HCT116 (cell line): ENCODE measurements around the gene CDH9. TPM values are rescaled to one million over a fixed set of nuclear protein-coding genes. Genes with fewer than 3 reads are reported as not detected.

Experiments
- ATAC-seq: fragments of 200-7000 bp; cut with Tn5 transposase; 2 replicates; pipeline ENCODE4 v1.9.1; 2020; ENCODE audit warnings: mild to moderate bottlenecking, moderate library complexity
- BruUV-seq: library from RNA; stranded (reverse); fragments of 400-500 nt; replicated peaks from 2 replicates; lab custom pipeline; 2021; lab: Mats Ljungman, UMichigan
- CTCF ChIA-PET: fragments of 300-600 bp; sonication (Branson Sonifier 250); formaldehyde crosslinking; loops from one replicate; lab custom pipeline; 2021; ENCODE audit warnings: antibody characterized with exemption; lab: Charles Lee
- POLR2A ChIA-PET: fragments of 300-600, 350-600 bp; sonication (Branson Sonifier 250); formaldehyde crosslinking; loops from one replicate; lab custom pipeline; 2021; ENCODE audit warnings: antibody characterized with exemption; lab: Charles Lee
- RAD21 ChIA-PET, 2 experiments: fragments of 300-600 bp; sonication (Branson Sonifier 250); formaldehyde crosslinking; loops; one replicate each; lab custom pipeline; 2023; ENCODE audit warnings: low total read pairs in 2 of 2; ENCODE audit not compliant: uncharacterized antibody in 2 of 2, unreplicated experiment in 2 of 2, low non-redundant PET in 1 of 2; lab: Charles Lee
- DNase-seq: peaks from one replicate; pipeline ENCODE4 v3.0.0-alpha.2; 2010; ENCODE audit warnings: low read depth, low spot score
- H2AFZ ChIP-seq: fragments of 200-600 bp; shearing (Covaris generic), sonication (generic); 2 replicates; pipeline ENCODE4 v1.6.1; 2017; ENCODE audit warnings: low read depth, mixed run types, mixed read lengths, antibody characterized with exemption, low read length; ENCODE audit not compliant: poor library complexity, severe bottlenecking
- H3K27ac ChIP-seq: 2 replicates; pipeline ENCODE4 v1.5.1; 2012; ENCODE audit warnings: low read depth, low read length
- H3K27me3 ChIP-seq: fragments of 200-600 bp; sonication (generic); 2 replicates; pipeline ENCODE4 v1.6.1; 2016; ENCODE audit warnings: mixed run types, low read length, mixed read lengths; ENCODE audit not compliant: insufficient read depth
- H3K36me3 ChIP-seq, 2 experiments: fragments of 200-500 bp in 1 of 2; fragments of 200-600 bp in 1 of 2; sonication (Bioruptor generic) in 1 of 2; sonication (generic) in 1 of 2; 2 replicates each; pipeline versions ENCODE4 v1.5.1 to v1.6.1; 2014 to 2016; ENCODE audit warnings: low read length in 2 of 2, inconsistent platforms in 1 of 2, mixed read lengths in 1 of 2, mixed run types in 1 of 2; ENCODE audit not compliant: insufficient read depth in 2 of 2, control insufficient read depth in 1 of 2
- H3K4me1 ChIP-seq, 2 experiments: fragments of 200-600 bp in 1 of 2; sonication (generic) in 1 of 2; 2 replicates each; pipeline versions ENCODE4 v1.5.1 to v1.6.1; 2012 to 2017; ENCODE audit warnings: low read length in 2 of 2, inconsistent platforms in 1 of 2, mild to moderate bottlenecking in 1 of 2, mixed read lengths in 1 of 2, mixed run types in 1 of 2, moderate library complexity in 1 of 2; ENCODE audit not compliant: insufficient read depth in 2 of 2, control insufficient read depth in 1 of 2
- H3K4me2 ChIP-seq: fragments of 200-600 bp; sonication (generic); 2 replicates; pipeline ENCODE4 v1.6.1; 2017; ENCODE audit warnings: mixed run types, low read length, mixed read lengths
- H3K4me3 ChIP-seq, 2 experiments: fragments of 200-600 bp in 1 of 2; sonication (generic) in 1 of 2; replicated peaks in 1 of 2; 2 replicates each; pipeline ENCODE4 v1.5.1; 2011 to 2016; ENCODE audit warnings: low read length in 2 of 2, control low read depth in 1 of 2, low read depth in 1 of 2, mild to moderate bottlenecking in 1 of 2, mixed read lengths in 1 of 2, mixed run types in 1 of 2
- H3K79me2 ChIP-seq: fragments of 200-600 bp; sonication (generic); 2 replicates; pipeline ENCODE4 v1.6.1; 2017; ENCODE audit warnings: mild to moderate bottlenecking, mixed run types, low read length, moderate library complexity, mixed read lengths; ENCODE audit not compliant: insufficient read depth
- H3K9ac ChIP-seq: fragments of 200-600 bp; sonication (generic); 2 replicates; pipeline ENCODE4 v1.6.1; 2016; ENCODE audit warnings: low read length, mixed read lengths
- H3K9me2 ChIP-seq: fragments of 200-600 bp; sonication (generic), shearing (Covaris generic); 2 replicates; pipeline ENCODE4 v1.6.1; 2017; ENCODE audit warnings: mixed run types, mild to moderate bottlenecking, moderate library complexity; ENCODE audit not compliant: insufficient read depth
- H3K9me3 ChIP-seq, 2 experiments: fragments of 200-500 bp in 1 of 2; fragments of 200-600 bp in 1 of 2; sonication (Bioruptor generic) in 1 of 2; sonication (generic) in 1 of 2; 2 replicates each; pipeline ENCODE4 v1.6.1; 2014 to 2017; ENCODE audit warnings: low read length in 2 of 2, mixed read lengths in 2 of 2, inconsistent platforms in 1 of 2, low read depth in 1 of 2, mild to moderate bottlenecking in 1 of 2, mixed run types in 1 of 2, moderate library complexity in 1 of 2; ENCODE audit not compliant: control insufficient read depth in 1 of 2, insufficient read depth in 1 of 2
- H4K20me1 ChIP-seq: fragments of 200-600 bp; sonication (generic), shearing (Covaris generic); 2 replicates; pipeline ENCODE4 v1.6.1; 2017; ENCODE audit warnings: mixed run types, mild to moderate bottlenecking, moderate library complexity; ENCODE audit not compliant: insufficient read depth
- ATF3 ChIP-seq: IDR thresholded peaks from 2 replicates; pipeline ENCODE4 v1.6.1; 2012
- CBX3 ChIP-seq: IDR thresholded peaks from 2 replicates; pipeline ENCODE4 v1.6.1; 2012; ENCODE audit warnings: low read depth
- CEBPB ChIP-seq: IDR thresholded peaks from 2 replicates; pipeline ENCODE4 v1.6.1; 2012; ENCODE audit warnings: low read depth
- EGR1 ChIP-seq: IDR thresholded peaks from 2 replicates; pipeline ENCODE4 v1.6.1; 2012; ENCODE audit warnings: low read depth
- EZH2 ChIP-seq: fragments of 200-600 bp; sonication (generic); IDR thresholded peaks from 2 replicates; pipeline ENCODE4 v1.6.1; 2017; ENCODE audit warnings: antibody characterized with exemption, mixed run types
- EZH2phosphoT487 ChIP-seq: fragments of 200-600 bp; IDR thresholded peaks from 2 replicates; pipeline ENCODE4 v1.6.1; 2018; ENCODE audit warnings: antibody characterized with exemption, borderline replicate concordance
- FOSL1 ChIP-seq: IDR thresholded peaks from 2 replicates; pipeline ENCODE4 v1.6.1; 2012; ENCODE audit warnings: low read depth
- JUND ChIP-seq: IDR thresholded peaks from 2 replicates; pipeline ENCODE4 v1.6.1; 2012
- POLR2A ChIP-seq: IDR thresholded peaks from 2 replicates; pipeline ENCODE4 v1.7.0; 2011; ENCODE audit warnings: borderline replicate concordance; ENCODE audit not compliant: insufficient read depth, insufficient read length; ENCODE audit errors: extremely low read depth
- RAD21 ChIP-seq: IDR thresholded peaks from 2 replicates; pipeline ENCODE4 v1.6.1; 2012; ENCODE audit warnings: low read depth, mild to moderate bottlenecking
- SIN3A ChIP-seq: IDR thresholded peaks from 2 replicates; pipeline ENCODE4 v1.6.1; 2012; ENCODE audit warnings: low read depth
- SP1 ChIP-seq: IDR thresholded peaks from 2 replicates; pipeline ENCODE4 v1.6.1; 2012; ENCODE audit warnings: low read depth
- SRF ChIP-seq: IDR thresholded peaks from 2 replicates; pipeline ENCODE4 v1.6.1; 2012; ENCODE audit warnings: low read depth
- YY1 ChIP-seq: IDR thresholded peaks from 2 replicates; pipeline ENCODE4 v1.6.1; 2011; ENCODE audit warnings: low read length, low read depth, moderate library complexity, mild to moderate bottlenecking; ENCODE audit not compliant: insufficient replicate concordance; ENCODE audit errors: extremely low read depth
- ZNF274 ChIP-seq: fragments of 200-500 bp; sonication (Bioruptor generic); IDR thresholded peaks from 2 replicates; pipeline ENCODE4 v1.6.1; 2014; ENCODE audit warnings: mild to moderate bottlenecking, low read depth, low read length, inconsistent platforms
- intact Hi-C: fragments of 100-400 bp; cut with micrococcal nuclease; formaldehyde crosslinking; loops from 2 replicates; pipeline ENCODE4 v1.10.0; 2022
- total RNA-seq: library from RNA; stranded (reverse); gene quantifications from one replicate; pipeline ENCODE4 v1.2.1, GENCODE V29; 2021; ENCODE audit not compliant: unreplicated experiment
- TF ChIP-seq, protein P1 (sequence below): IDR thresholded peaks from 2 replicates; pipeline ENCODE4 v1.6.1; 2011; ENCODE audit warnings: mild to moderate bottlenecking, low read length, moderate library complexity; ENCODE audit not compliant: insufficient replicate concordance; ENCODE audit errors: extremely low read depth
- TF ChIP-seq, protein P2 (sequence below): IDR thresholded peaks from 2 replicates; pipeline ENCODE4 v1.6.1; 2012

CDH9 gene
- total RNA-seq, 1 experiment from 2014 or later = not detected

DNA sequence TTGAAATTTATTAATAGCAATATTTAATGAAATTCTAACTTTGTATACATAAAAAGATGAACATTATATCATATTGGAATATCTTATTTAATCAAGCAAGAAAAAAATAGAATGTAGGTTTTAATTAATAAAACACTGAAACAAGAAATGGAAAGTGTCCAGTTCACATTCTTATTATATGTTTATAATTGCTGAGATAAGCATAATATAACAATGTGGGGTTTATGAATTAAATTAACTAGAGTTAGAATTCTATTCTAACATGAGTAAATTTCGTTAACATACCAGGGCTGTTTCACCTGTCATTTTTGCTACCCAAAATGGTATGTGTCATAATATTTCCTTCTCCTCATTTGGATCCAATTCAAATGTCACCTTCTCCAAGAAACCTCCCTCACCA lies 12.3 kb downstream of the CDH9 start:
- H3K4me1 ChIP-seq = no peaks in the 10 kb centered on the region
- no peaks in the 10 kb centered on the region for H3K79me2 ChIP-seq
- no peaks in the 10 kb centered on the region for H3K27me3 ChIP-seq
- no peak for DNase-seq
- no peaks in the 10 kb centered on the region for H3K9me2 ChIP-seq
- intact Hi-C loops = no loop called here
- no peak for TF ChIP-seq CBX3
- no peak for TF ChIP-seq ZNF274
- TF ChIP-seq POLR2A = no peak
- TF ChIP-seq YY1 = no peak
- no peak for TF ChIP-seq SP1
- TF ChIP-seq EGR1 = no peak
- TF ChIP-seq ATF3 = no peak
- TF ChIP-seq SIN3A = no peak
- TF ChIP-seq, protein P1, sequence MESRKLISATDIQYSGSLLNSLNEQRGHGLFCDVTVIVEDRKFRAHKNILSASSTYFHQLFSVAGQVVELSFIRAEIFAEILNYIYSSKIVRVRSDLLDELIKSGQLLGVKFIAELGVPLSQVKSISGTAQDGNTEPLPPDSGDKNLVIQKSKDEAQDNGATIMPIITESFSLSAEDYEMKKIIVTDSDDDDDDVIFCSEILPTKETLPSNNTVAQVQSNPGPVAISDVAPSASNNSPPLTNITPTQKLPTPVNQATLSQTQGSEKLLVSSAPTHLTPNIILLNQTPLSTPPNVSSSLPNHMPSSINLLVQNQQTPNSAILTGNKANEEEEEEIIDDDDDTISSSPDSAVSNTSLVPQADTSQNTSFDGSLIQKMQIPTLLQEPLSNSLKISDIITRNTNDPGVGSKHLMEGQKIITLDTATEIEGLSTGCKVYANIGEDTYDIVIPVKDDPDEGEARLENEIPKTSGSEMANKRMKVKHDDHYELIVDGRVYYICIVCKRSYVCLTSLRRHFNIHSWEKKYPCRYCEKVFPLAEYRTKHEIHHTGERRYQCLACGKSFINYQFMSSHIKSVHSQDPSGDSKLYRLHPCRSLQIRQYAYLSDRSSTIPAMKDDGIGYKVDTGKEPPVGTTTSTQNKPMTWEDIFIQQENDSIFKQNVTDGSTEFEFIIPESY = no peak
- TF ChIP-seq CEBPB = no peak
- no peak for TF ChIP-seq SRF
- no peak for TF ChIP-seq EZH2
- TF ChIP-seq FOSL1 = no peak
- TF ChIP-seq, protein P2, sequence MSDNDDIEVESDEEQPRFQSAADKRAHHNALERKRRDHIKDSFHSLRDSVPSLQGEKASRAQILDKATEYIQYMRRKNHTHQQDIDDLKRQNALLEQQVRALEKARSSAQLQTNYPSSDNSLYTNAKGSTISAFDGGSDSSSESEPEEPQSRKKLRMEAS = no peak
- TF ChIP-seq EZH2phosphoT487 = no peak
- no peak for TF ChIP-seq RAD21
- no peak for TF ChIP-seq JUND
- peaks cover 4 to 12% of the 10 kb centered on the region in 2 experiments; a peak in 2 of 4 replicates for H3K9me3 ChIP-seq
- no peaks in the 10 kb centered on the region for H3K36me3 ChIP-seq
- ChIA-PET RAD21 (no interaction called here), POLR2A (no interaction called here), CTCF (no interaction called here)
- no peak overlapping the region for H2AFZ ChIP-seq
- no peak for ATAC-seq
- no peak overlapping the region for H3K27ac ChIP-seq
- no peaks in the 10 kb centered on the region for H4K20me1 ChIP-seq
- no peak overlapping the region for H3K9ac ChIP-seq
- no peak overlapping the region for H3K4me3 ChIP-seq
- H3K4me2 ChIP-seq = no peak overlapping the region
- BruUV-seq = no TSS peak
